Astrocyte (in vitro differentiated cells and primary cell): ENCODE measurements around the gene GRIP1. TPM values are rescaled to one million over a fixed set of nuclear protein-coding genes. Genes with fewer than 3 reads are reported as not detected.

ENCODE experiments used
- DNase-seq: peaks from one replicate; pipeline ENCODE4 v3.0.0-alpha.2; 2010; ENCODE audit warnings: low read depth
- FAIRE-seq: peaks from 2 replicates; lab custom pipeline; 2011; peaks lifted over from hg19 to GRCh38; lab: Jason Lieb, UNC
- H2AFZ ChIP-seq: 2 replicates; pipeline ENCODE4 v1.6.0; 2012; ENCODE audit warnings: low read depth, low read length, inconsistent platforms
- H3K27ac ChIP-seq: 2 replicates; pipeline ENCODE4 v1.5.1; 2011; ENCODE audit warnings: low read depth, low read length, inconsistent platforms
- H3K27me3 ChIP-seq: 2 replicates; pipeline ENCODE4 v1.6.0; 2011; ENCODE audit warnings: low read length, inconsistent platforms; ENCODE audit not compliant: insufficient read depth
- H3K36me3 ChIP-seq: 2 replicates; pipeline ENCODE4 v1.5.1; 2011; ENCODE audit warnings: low read length, inconsistent platforms; ENCODE audit not compliant: insufficient read depth
- H3K4me1 ChIP-seq: 2 replicates; pipeline ENCODE4 v1.5.1; 2011; ENCODE audit warnings: low read length, inconsistent platforms; ENCODE audit not compliant: insufficient read depth
- H3K4me2 ChIP-seq: 2 replicates; pipeline ENCODE4 v1.6.0; 2012; ENCODE audit warnings: low read length, inconsistent platforms
- H3K4me3 ChIP-seq: 2 replicates; pipeline ENCODE4 v1.5.1; 2011; ENCODE audit warnings: low read depth, mild to moderate bottlenecking, low read length, inconsistent platforms; ENCODE audit not compliant: insufficient read depth
- H3K79me2 ChIP-seq: 2 replicates; pipeline ENCODE4 v1.6.0; 2012; ENCODE audit warnings: mild to moderate bottlenecking, low read length, inconsistent platforms; ENCODE audit not compliant: insufficient read depth
- H3K9ac ChIP-seq: 2 replicates; pipeline ENCODE4 v1.6.0; 2012; ENCODE audit warnings: mild to moderate bottlenecking, low read length, inconsistent platforms
- H3K9me3 ChIP-seq: 2 replicates; pipeline ENCODE4 v1.5.1; 2012; ENCODE audit warnings: low read depth, mild to moderate bottlenecking, low read length, inconsistent platforms; ENCODE audit not compliant: insufficient read depth
- H4K20me1 ChIP-seq: 2 replicates; pipeline ENCODE4 v1.6.0; 2012; ENCODE audit warnings: low read length, inconsistent platforms; ENCODE audit not compliant: insufficient read depth
- H3K27ac Mint-ChIP-seq: one replicate; pipeline ENCODE4 v1.8.0; 2021; ENCODE audit warnings: mild to moderate bottlenecking, mixed read lengths; ENCODE audit not compliant: unreplicated experiment
- H3K27me3 Mint-ChIP-seq: one replicate; pipeline ENCODE4 v1.8.0; 2021; ENCODE audit warnings: low read depth, mixed read lengths; ENCODE audit not compliant: unreplicated experiment
- H3K36me3 Mint-ChIP-seq: one replicate; pipeline ENCODE4 v1.8.0; 2021; ENCODE audit warnings: low read depth, mixed read lengths; ENCODE audit not compliant: unreplicated experiment
- H3K4me1 Mint-ChIP-seq: one replicate; pipeline ENCODE4 v1.8.0; 2021; ENCODE audit warnings: low read depth, mixed read lengths; ENCODE audit not compliant: unreplicated experiment
- H3K4me3 Mint-ChIP-seq: one replicate; pipeline ENCODE4 v1.8.0; 2021; ENCODE audit warnings: mild to moderate bottlenecking, moderate library complexity, mixed read lengths; ENCODE audit not compliant: unreplicated experiment
- H3K9me3 Mint-ChIP-seq: one replicate; pipeline ENCODE4 v1.8.0; 2021; ENCODE audit warnings: mild to moderate bottlenecking, mixed read lengths; ENCODE audit not compliant: unreplicated experiment
- EZH2 ChIP-seq: IDR thresholded peaks from 2 replicates; pipeline ENCODE4 v1.6.1; 2012; ENCODE audit warnings: mild to moderate bottlenecking, low read length, inconsistent platforms; ENCODE audit not compliant: insufficient read depth
- total RNA-seq: library from RNA; stranded (reverse); gene quantifications from 2 replicates; pipeline ENCODE4 v1.2.1, GENCODE V29; 2021
- TF ChIP-seq, protein P1 (sequence below): IDR thresholded peaks from 2 replicates; pipeline ENCODE4 v1.5.1; 2011; ENCODE audit warnings: low read depth, mild to moderate bottlenecking, inconsistent platforms, low read length, moderate library complexity; ENCODE audit not compliant: insufficient read depth

GRIP1 gene
- total RNA-seq, 1 donor from 2014 or later, result 16.7 TPM

DNA sequence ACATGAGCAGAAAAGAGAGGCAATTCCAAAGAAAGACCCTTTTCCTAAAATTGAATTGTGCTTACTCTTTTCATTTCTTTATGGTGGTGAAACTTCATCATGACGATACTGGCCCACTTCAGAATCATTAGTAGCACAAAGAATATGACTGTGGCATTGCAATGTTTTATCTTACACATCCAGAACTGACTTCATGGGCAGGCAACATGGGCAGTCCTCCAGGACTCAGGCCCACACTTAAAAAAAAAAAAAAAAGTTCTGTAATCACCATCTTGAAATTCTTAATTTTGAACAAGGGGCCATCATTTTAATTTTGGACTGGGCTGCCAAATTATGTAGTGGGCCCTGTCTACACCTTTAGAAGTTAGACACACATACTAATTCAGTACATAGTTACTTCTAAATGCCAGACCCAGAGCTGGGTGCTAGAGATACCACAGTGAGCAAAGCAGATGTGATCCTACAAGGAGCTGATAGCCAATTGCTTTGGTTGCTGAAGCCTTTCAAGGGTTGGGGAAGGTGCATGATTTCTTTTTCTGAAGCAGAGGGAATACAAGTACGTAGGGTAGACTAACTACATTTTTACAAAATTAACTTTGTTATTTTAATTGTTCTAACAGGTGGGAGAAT is 341.4 kb downstream of the GRIP1 start:
- Mint-ChIP-seq H3K36me3 (peaks cover 31% of the 10 kb centered on the region), H3K27ac (no peak overlapping the region), H3K9me3 (peaks cover 11% of the 10 kb centered on the region), H3K27me3 (no peaks in the 10 kb centered on the region), H3K4me1 (no peaks in the 10 kb centered on the region), H3K4me3 (no peak overlapping the region)
- Histone ChIP-seq H3K4me3 (no peak overlapping the region), H3K27me3 (no peaks in the 10 kb centered on the region), H3K4me2 (no peak overlapping the region), H3K79me2 (no peaks in the 10 kb centered on the region), H3K9ac (no peak overlapping the region), H3K9me3 (no peaks in the 10 kb centered on the region), H4K20me1 (no peaks in the 10 kb centered on the region), H2AFZ (no peak overlapping the region), H3K27ac (no peak overlapping the region), H3K36me3 (no peaks in the 10 kb centered on the region), H3K4me1 (no peaks in the 10 kb centered on the region)
- no peak for TF ChIP-seq EZH2
- TF ChIP-seq, protein P1, sequence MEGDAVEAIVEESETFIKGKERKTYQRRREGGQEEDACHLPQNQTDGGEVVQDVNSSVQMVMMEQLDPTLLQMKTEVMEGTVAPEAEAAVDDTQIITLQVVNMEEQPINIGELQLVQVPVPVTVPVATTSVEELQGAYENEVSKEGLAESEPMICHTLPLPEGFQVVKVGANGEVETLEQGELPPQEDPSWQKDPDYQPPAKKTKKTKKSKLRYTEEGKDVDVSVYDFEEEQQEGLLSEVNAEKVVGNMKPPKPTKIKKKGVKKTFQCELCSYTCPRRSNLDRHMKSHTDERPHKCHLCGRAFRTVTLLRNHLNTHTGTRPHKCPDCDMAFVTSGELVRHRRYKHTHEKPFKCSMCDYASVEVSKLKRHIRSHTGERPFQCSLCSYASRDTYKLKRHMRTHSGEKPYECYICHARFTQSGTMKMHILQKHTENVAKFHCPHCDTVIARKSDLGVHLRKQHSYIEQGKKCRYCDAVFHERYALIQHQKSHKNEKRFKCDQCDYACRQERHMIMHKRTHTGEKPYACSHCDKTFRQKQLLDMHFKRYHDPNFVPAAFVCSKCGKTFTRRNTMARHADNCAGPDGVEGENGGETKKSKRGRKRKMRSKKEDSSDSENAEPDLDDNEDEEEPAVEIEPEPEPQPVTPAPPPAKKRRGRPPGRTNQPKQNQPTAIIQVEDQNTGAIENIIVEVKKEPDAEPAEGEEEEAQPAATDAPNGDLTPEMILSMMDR, result no peak
- DNase-seq, result no peak
- no peak for FAIRE-seq

DNA sequence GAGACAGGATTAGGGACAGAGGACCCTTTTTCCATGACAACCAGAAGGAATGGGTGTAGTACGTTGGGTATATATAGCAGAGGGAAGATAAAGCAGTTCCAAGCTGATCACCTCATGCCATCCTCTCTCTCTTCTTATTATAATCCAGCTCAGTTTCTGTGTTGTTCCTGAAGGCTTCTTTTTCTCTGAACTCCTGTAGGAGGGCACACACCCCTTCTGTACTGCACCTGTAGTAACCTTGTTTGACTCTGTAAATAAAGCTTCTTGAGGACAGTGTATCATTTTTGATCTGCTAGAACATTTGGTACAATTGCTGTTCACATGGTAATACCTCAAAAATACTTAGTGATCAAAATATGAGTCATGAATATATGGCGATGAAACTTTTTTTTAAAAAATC is 343.1 kb downstream of the GRIP1 start:
- Histone ChIP-seq H3K27me3 (no peaks in the 10 kb centered on the region), H3K36me3 (no peaks in the 10 kb centered on the region), H3K79me2 (no peaks in the 10 kb centered on the region), H3K27ac (no peak overlapping the region), H2AFZ (no peak overlapping the region), H3K9me3 (no peaks in the 10 kb centered on the region), H4K20me1 (no peaks in the 10 kb centered on the region), H3K4me1 (no peaks in the 10 kb centered on the region), H3K4me2 (no peak overlapping the region), H3K9ac (no peak overlapping the region), H3K4me3 (no peak overlapping the region)
- no peak for TF ChIP-seq EZH2
- TF ChIP-seq, protein P1, result no peak
- peaks cover 5% of the 10 kb centered on the region for H3K9me3 Mint-ChIP-seq
- H3K36me3 Mint-ChIP-seq, result peaks cover 21% of the 10 kb centered on the region
- no peak for DNase-seq
- no peak overlapping the region for H3K4me3 Mint-ChIP-seq
- no peaks in the 10 kb centered on the region for H3K4me1 Mint-ChIP-seq
- H3K27ac Mint-ChIP-seq, result no peak overlapping the region
- H3K27me3 Mint-ChIP-seq, result no peaks in the 10 kb centered on the region
- FAIRE-seq, result no peak

DNA sequence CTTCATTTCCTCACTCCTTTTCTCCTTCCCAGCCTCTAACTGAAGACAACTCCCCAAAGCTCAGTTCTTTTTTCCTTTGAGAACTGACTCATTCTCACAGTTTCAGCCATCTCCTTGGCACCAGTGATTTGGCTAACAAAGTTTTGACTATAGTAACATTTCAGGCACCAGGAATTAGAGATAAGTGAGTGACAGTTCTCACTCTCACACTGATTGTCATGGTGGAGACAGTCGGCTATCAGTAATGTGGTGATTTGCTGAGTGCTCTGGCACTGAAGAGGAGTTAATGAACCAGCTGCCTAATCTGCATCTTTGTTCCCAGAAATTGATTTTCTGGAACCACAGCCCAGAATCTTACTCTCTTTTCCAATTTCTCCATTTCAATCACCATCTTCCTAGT is 347.1 kb downstream of the GRIP1 start:
- Histone ChIP-seq H3K36me3 (no peaks in the 10 kb centered on the region), H3K79me2 (no peaks in the 10 kb centered on the region), H3K27me3 (no peaks in the 10 kb centered on the region), H3K4me2 (no peak overlapping the region), H3K9me3 (no peaks in the 10 kb centered on the region), H3K27ac (no peak overlapping the region), H4K20me1 (no peaks in the 10 kb centered on the region), H3K4me3 (no peak overlapping the region), H2AFZ (no peak overlapping the region), H3K4me1 (no peaks in the 10 kb centered on the region), H3K9ac (no peak overlapping the region)
- Mint-ChIP-seq H3K27ac (no peak overlapping the region), H3K4me1 (peaks cover 4% of the 10 kb centered on the region), H3K36me3 (peaks cover 4% of the 10 kb centered on the region), H3K9me3 (no peaks in the 10 kb centered on the region), H3K27me3 (no peaks in the 10 kb centered on the region), H3K4me3 (no peak overlapping the region)
- FAIRE-seq (no peak), DNase-seq (no peak)
- TF ChIP-seq, protein P1, result no peak
- no peak for TF ChIP-seq EZH2
